Epithelial cell of proximal tubule (primary cell): ENCODE results near the gene PARVA. TPM values are rescaled to one million over a fixed set of nuclear protein-coding genes. Genes with fewer than 3 reads are reported as not detected.

Experiments
- DNase-seq: peaks from one replicate; pipeline ENCODE4 v3.0.0-alpha.2; 2011; ENCODE audit warnings: low read depth
- H3K4me3 ChIP-seq: 2 replicates; pipeline ENCODE4 v1.5.1; 2011; ENCODE audit warnings: low read depth, mild to moderate bottlenecking, low read length
- CTCF ChIP-seq: conservative IDR thresholded peaks from 2 replicates; pipeline ENCODE4 v1.5.1; 2012; ENCODE audit warnings: low read depth, mild to moderate bottlenecking, low read length
- total RNA-seq: library from RNA; depleted of rRNA; stranded (reverse); fragments of >200 nt; gene quantifications from 2 replicates; pipeline ENCODE4 v1.2.3, GENCODE V29; 2015

PARVA gene
- total RNA-seq, 1 donor from 2014 or later = 32.6 TPM

DNA sequence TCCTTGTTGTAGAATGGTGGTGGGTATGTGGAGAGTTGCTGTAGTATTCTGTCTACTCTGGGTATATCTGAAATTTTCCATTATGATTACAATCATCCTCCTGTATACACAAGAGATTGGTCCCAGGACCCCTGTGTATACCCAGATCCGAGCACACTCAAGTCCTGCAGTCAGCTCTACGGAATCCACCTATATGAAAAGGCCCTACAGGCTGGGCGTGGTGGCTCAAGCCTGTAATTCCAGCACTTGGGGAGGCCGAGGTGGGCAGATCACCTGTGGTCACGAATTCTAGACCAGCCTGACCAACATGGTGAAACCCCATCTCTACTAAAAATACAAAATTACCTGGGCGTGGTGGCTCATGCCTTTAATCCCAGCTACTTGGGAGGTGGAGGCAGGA is 17.2 kb downstream of the PARVA start:
- TF ChIP-seq CTCF = no peak
- no peak for DNase-seq
- H3K4me3 ChIP-seq = no peak overlapping the region

DNA sequence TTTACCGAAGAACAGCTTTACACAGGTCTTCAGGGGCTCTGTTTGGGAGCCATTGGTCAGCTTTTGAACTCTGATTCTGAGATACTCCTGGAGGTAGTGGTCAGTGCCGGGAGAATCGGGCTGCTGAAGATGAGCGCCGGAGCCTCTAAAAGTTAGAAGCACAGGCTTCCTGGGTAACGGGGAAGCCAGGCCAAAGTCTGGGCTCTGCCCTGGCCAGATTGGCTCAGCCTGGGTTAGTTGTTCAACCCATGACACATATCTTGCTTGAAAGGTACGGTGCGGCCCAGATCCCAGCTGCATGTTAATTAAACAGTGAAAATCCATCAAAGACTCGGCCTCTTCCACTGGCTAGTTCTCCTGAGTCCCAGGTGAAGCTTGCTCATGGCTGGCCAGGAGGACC is 18.0 kb downstream of the PARVA start:
- no peak overlapping the region for H3K4me3 ChIP-seq
- no peak for TF ChIP-seq CTCF
- no peak for DNase-seq

DNA sequence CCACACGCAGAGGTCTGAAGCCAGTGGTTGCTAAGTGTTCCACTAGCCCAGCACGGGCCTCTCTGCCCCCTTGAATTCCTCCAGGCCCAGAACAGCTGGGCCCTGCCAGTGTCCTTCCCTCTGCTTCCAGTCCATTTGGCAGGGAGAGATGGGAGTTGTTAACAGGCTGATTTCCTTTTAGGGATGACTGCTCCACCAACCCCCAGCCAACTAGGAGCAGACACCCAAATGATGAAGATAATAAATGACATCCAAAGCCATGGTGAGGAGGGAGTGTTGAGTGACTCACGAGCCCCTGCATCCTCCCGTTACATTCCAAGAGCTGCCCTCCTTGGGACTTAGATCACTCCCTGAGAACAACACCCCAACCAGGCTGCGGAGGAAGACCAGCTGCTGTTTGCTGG is 20.6 kb downstream of the PARVA start:
- DNase-seq = no peak
- no peak overlapping the region for H3K4me3 ChIP-seq
- no peak for TF ChIP-seq CTCF

DNA sequence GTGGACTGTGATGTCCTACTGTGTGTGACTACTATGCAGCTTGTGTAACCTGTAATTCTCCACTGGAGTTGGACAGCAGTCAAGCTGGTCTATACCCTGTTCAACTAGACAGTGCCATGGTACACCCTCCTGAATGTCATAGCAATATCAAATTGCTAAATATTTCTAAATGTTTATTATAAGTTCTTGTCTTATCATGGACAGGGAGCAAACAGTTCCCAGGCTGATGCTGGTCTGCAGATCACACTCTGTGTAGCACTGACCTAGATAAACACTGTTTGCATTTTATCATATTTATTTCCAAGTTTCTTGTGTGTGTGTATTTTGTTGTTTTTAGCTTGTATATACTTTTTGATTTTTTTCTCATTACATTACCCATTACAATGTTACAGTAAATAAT is 22.0 kb downstream of the PARVA start:
- no peak for DNase-seq
- H3K4me3 ChIP-seq = no peak overlapping the region
- no peak for TF ChIP-seq CTCF

DNA sequence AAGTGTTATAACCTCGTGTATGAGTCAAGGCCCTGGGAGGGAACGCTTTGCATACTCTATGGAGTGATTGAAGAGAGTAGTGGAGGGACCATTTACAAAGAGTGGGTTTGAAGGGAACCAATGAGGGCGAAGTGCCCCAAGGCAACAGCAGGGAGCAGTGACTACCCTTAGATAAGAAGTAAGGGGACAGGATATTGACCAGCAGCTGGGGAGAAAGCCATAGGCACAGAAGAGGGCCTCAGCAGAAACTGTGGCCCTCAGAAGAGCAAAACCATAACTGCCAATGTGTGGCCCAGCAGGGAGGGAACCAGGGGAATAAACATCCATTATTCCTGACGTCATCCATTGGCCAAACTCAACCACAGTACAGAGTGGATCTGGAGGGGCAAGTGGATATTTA is 24.7 kb downstream of the PARVA start:
- TF ChIP-seq CTCF = no peak
- no peak for DNase-seq
- no peak overlapping the region for H3K4me3 ChIP-seq

- TF ChIP-seq CTCF = no peak
- DNase-seq = no peak
- H3K4me3 ChIP-seq = no peak overlapping the region
Measured at GRCh38 chr11:12402691-12403120, 25.3 kb downstream of the PARVA start.

- DNase-seq = no peak
- H3K4me3 ChIP-seq = no peak overlapping the region
- no peak for TF ChIP-seq CTCF
Measured at GRCh38 chr11:12403122-12403996, 26.0 kb downstream of the PARVA start.
